ENCODE measurements around the gene KRT17. TPM values are rescaled to one million over a fixed set of nuclear protein-coding genes. Genes with fewer than 3 reads are reported as not detected.
A peak's percentile ranks its signal among the peaks of the same experiment; 100 is the strongest.

The KRT17 gene
- total and polyA plus RNA-seq, 9 of the 15 experiments (the other 6 are each of a cell fraction or from before 2014, with no cell fraction given), result 0.23 to 0.25 TPM; not detected in 7

GRCh38 chr17:41665566-41666236 is 41.3 kb upstream of the KRT17 start (continued):
- TF ChIP-seq TCF15 (CRISPR knock-in tag; IDR thresholded peaks at IDR 0.05) (no peak), ZFX (CRISPR knock-in tag; IDR thresholded peaks at IDR 0.05) (peak; percentile 53; the same call in 1 of the 2 replicates), MXI1 (IDR thresholded peaks at IDR 0.05; ENCODE audit: low read depth, low read length) (peak; percentile 68), ZBTB12 (CRISPR knock-in tag; IDR thresholded peaks at IDR 0.05) (no peak), RBM34 (IDR thresholded peaks at IDR 0.05; ENCODE audit: borderline replicate concordance, insufficient read depth, low read length) (no peak), NR2C2 (CRISPR knock-in tag; IDR thresholded peaks at IDR 0.05) (no peak), NR2C2 (tag; IDR thresholded peaks at IDR 0.05) (no peak; the same call in 1 of the 2 replicates), PTTG1 (tag; IDR thresholded peaks at IDR 0.05; ENCODE audit: low read depth) (no peak), TAF9B (IDR thresholded peaks at IDR 0.05; ENCODE audit: partially characterized antibody) (no peak), ZBTB40 (IDR thresholded peaks at IDR 0.05) (peak; percentile 35; the same call in 1 of the 2 replicates), ZBTB40 (CRISPR knock-in tag; IDR thresholded peaks at IDR 0.05) (no peak), RBM15 (IDR thresholded peaks at IDR 0.05; ENCODE audit: insufficient read depth, low read length) (no peak)
